Measurements from ENCODE around the gene SPO11. TPM values are rescaled to one million over a fixed set of nuclear protein-coding genes. Genes with fewer than 3 reads are reported as not detected.

Gene SPO11
- total and polyA plus RNA-seq, 2 of the 13 experiments (the other 11 are each of a cell fraction or from before 2014, with no cell fraction given): not detected

- in situ Hi-C loops (cut with HindIII; ENCODE audit: extremely low pct_ligation_motif_present, low pct_unique_long_range_greater_than_20kb): loop anchor here (5.0 to 25.0 kb wide), 3 partner anchors 113 to 828 kb away; no protein-coding TSS in a partner anchor
- H2AFZ ChIP-seq (ENCODE audit: low read length): no peak overlapping the region
- no peak overlapping the region for H3K4me2 ChIP-seq (ENCODE audit: low read depth, low read length)
- H3K27ac ChIP-seq (ENCODE audit: extremely low read length, insufficient read depth, low read length): no peak overlapping the region
- no peaks in the 10 kb centered on the region for H3K79me2 ChIP-seq (ENCODE audit: insufficient read depth, low read length)
- ChIA-PET POLR2A (no interaction called here), CTCF (ENCODE audit: low intra/inter-chr PET ratio, low total read pairs) (interaction anchor here (5.2 kb wide), 1 partner anchor 110 kb away, joined by 127 read pairs; no protein-coding TSS in a partner anchor)
- peaks cover 6% of the 10 kb centered on the region for H3K4me1 ChIP-seq (ENCODE audit: insufficient read depth, low read length)
- no peak for ATAC-seq
- no TSS peak for BruUV-seq (replicated peaks)
- H3K27me3 ChIP-seq (ENCODE audit: control insufficient read depth in 1 of 2, insufficient read depth in 2 of 2, low read length in 2 of 2): no peaks in the 10 kb centered on the region
- intact Hi-C loops (cut with micrococcal nuclease; ENCODE audit: unreplicated experiment): no loop called here
- 0 out of 2 replicates have a peak, but pooled peaks cover 4% of the 10 kb centered on the region for H4K20me1 ChIP-seq (ENCODE audit: insufficient read depth, low read length)
- no peaks in the 10 kb centered on the region for H3K9me3 ChIP-seq (ENCODE audit: low read length)
- H3K36me3 ChIP-seq (replicated peaks in 1 of 2; ENCODE audit: control insufficient read depth in 1 of 2, insufficient read depth in 2 of 2, low read length in 2 of 2): peaks cover 6 to 9% of the 10 kb centered on the region in 2 experiments; a peak in 4 of 5 replicates
- 92% methylated on average over 8 of the region's 8 CpGs for WGBS (ENCODE audit: low lambda C conversion rate)
- no peak overlapping the region for H3K4me3 ChIP-seq (replicated peaks in 1 of 3; ENCODE audit: insufficient read depth in 1 of 3, low read depth in 2 of 3, low read length in 3 of 3)
- DNase-seq (ENCODE audit: low spot score): no peak
- no peak overlapping the region for H3K9ac ChIP-seq (ENCODE audit: insufficient read depth, low read depth, low read length)
- TF ChIP-seq AGO2 (optimal IDR thresholded peaks at IDR 0.05; ENCODE audit: low read depth, low read length) (no peak), KMT2B (CRISPR knock-in tag; IDR thresholded peaks at IDR 0.05) (no peak), ZNF503 (CRISPR knock-in tag; IDR thresholded peaks at IDR 0.05) (no peak), ZBTB7A (CRISPR knock-in tag; IDR thresholded peaks at IDR 0.05) (no peak), SRF (IDR thresholded peaks at IDR 0.05; ENCODE audit: low read depth, low read length) (no peak), TFDP1 (CRISPR knock-in tag; IDR thresholded peaks at IDR 0.05; ENCODE audit: borderline replicate concordance) (no peak), PHB2 (IDR thresholded peaks at IDR 0.05; ENCODE audit: partially characterized antibody) (no peak), ZNF672 (CRISPR knock-in tag; IDR thresholded peaks at IDR 0.05) (no peak)
- no peak for FAIRE-seq
Measured at GRCh38 chr20:57384486-57384885, 54.9 kb downstream of the SPO11 start.
